Measurements from ENCODE around the gene YWHAQ.

YWHAQ gene

GRCh38 chr2:9655441-9656269 lies 24.9 kb upstream of the YWHAQ start:
- DNase-seq, result no peak

- DNase-seq, result no peak
Measured at GRCh38 chr2:9654452-9655100, 23.8 kb upstream of the YWHAQ start.

DNA sequence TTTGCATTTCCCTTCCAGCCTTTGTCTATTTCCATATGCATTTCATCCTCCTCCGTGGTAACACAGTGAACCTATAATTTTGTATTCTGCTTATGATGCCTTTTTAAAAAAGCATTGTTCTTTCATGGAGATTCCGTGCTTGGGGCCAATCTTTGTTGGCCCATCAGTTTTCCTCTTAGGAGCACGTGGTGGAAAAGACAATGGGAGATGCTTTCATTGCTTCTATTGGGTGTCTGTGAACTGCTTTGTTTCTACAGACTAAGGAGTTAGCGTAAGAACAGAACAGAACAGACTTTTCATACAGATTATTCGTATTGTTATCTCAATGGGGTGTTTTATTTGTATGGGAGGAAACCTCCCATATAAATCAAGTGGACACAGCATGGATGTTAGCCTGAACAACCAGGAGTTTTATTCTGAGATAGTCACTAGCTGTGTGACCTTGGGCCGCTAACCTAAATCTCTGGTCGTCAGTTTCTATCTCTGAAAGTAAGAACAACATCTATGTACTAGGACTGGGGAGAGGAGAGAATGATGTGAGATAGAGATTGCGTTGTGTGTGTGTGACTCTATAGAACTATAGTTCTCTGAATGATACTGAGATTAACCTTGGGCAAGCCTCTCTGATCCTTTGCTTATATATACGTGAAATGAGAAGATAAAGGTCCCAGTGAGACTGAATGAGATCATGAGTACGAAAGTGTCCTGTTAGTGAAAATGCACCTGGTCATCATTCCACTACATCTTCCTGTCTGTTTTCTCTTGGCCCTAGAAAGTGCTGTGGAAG lies 22.9 kb upstream of the YWHAQ start:
- DNase-seq, result no peak

- no peak for DNase-seq
Measured at GRCh38 chr2:9652898-9653479, 22.2 kb upstream of the YWHAQ start.

- DNase-seq, result no peak
Measured at GRCh38 chr2:9652267-9652666, 21.5 kb upstream of the YWHAQ start.

DNA sequence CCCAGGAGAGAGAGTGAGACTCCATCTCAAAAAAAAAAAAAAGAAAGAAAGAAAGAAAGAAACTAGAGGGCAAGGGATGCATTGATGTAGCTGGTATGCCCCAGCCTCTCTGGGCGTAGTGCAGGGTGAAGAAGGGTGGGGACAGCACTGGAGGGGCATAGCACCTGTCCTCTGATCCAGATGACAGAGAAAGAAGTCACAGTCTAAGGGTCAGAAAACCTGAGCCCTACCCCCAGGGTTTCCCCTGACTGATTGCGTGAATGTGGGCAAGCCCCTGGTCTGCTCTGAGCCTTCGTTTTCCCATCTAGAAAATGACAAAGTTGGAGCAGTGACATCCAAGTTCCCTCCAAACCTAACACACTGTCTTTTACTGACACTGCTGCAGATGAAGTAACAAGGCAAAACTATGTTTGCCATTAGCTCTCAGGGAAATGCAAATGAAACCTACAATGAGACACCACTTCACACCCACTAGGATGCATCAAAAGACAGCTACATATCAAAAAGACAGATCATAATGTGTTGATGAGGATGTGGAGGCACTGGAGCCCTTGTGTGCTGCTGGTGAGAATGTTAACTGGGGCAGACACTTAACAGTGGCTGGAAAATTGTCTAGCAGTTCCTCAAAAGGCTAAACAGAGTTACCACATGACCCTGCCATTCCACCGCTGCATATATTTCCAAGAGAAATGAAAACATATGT lies 19.5 kb upstream of the YWHAQ start:
- DNase-seq, result no peak

DNA sequence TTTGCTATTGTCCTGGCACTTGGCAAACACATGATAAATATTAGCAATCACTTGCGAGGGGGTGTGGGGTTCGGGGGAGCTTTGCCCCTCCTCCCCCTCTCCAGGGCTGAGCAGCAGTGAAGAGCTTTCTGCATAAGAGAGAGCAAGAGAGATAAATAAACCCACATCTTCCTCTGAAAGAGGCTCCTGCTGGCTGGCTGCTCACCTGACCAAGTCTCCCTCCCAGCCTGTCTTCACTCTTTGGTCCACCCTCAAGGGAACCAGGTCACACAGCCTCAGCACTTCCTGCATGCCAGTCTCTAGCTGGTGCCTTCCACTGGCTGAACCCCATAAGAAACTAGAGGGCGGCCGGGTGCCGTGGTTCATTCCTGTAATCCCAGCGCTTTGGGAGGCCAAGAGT lies 18.5 kb upstream of the YWHAQ start:
- no peak for DNase-seq

- DNase-seq, result no peak
Measured at GRCh38 chr2:9648821-9649220, 18.0 kb upstream of the YWHAQ start.

DNA sequence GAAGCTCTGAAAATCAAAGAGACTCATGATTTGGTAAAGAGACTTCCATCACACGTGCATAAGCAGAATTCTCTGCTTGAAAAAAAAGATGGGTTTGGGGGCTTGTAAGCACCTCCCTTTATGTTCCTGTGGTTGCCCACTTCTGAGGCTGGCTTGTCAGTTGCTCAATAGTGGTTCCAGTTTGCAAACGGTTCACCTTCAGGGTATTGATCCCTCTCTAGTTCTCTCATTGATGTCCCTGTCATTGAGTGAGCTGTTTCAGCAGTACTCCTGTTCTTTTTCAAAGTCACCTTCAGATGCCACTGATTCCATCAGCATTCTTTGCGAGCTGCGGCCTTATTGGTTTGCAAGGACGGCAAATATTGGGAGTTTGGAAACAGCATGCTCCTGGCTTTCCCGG lies 17.1 kb upstream of the YWHAQ start:
- DNase-seq, result no peak

- DNase-seq, result no peak
Measured at GRCh38 chr2:9646196-9647030, 15.6 kb upstream of the YWHAQ start.

DNA sequence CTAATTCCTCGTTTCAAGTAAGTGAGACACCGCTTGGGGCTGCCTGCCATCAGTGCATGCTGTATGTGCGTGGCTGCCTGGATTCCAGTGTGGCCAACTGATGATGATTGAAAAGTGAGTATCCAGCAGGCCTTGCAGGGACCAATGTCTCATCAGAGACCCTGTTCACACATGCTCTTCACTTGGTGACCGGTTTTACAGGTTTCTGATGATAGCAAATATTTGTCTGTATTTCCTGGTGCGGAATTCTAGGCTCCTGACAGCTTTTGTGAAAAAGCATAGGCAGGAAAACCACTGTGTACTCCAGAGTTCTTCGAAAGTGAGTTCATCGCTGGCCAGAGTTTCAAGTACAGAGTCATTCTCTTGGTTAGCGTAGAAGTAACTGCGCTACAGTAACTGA lies 13.8 kb upstream of the YWHAQ start:
- no peak for DNase-seq

- DNase-seq, result no peak
Measured at GRCh38 chr2:9644021-9644420, 13.2 kb upstream of the YWHAQ start.

GRCh38 chr2:9641641-9642040 lies 10.8 kb upstream of the YWHAQ start:
- no peak for DNase-seq

GRCh38 chr2:9640403-9641104 lies 9.8 kb upstream of the YWHAQ start:
- DNase-seq, result no peak

- DNase-seq, result no peak
Measured at GRCh38 chr2:9639740-9640343, 9.0 kb upstream of the YWHAQ start.

- no peak for DNase-seq
Measured at GRCh38 chr2:9639000-9639602, 8.3 kb upstream of the YWHAQ start.

- DNase-seq, result no peak
Measured at GRCh38 chr2:9638532-9638931, 7.7 kb upstream of the YWHAQ start.

- no peak for DNase-seq
Measured at GRCh38 chr2:9637330-9637729, 6.5 kb upstream of the YWHAQ start.

DNA sequence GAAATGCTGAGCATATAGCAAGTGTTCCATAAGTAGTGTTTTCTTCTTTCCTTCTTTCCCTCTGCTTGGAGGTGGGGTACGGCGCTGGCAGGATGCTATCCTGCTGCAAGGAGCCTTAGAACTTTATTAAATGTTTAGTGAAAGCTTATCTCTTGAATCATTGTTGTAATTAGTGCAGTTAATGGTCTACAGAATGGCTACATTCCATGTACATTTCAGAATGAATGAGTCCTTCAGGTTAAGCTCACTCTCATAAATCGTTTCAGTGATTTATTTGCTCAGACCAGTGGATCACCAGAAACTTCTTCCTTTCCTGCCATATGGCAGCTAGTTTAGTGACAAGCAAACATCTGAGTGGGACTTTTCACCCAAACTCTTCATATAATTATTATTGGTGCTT lies 3.3 kb upstream of the YWHAQ start:
- DNase-seq, result no peak
